ENCODE measurements around the gene BSN. TPM values are rescaled to one million over a fixed set of nuclear protein-coding genes. Genes with fewer than 3 reads are reported as not detected.

The BSN gene
- total RNA-seq, 2 experiments from 2014 or later = 0.08 to 0.11 TPM

DNA sequence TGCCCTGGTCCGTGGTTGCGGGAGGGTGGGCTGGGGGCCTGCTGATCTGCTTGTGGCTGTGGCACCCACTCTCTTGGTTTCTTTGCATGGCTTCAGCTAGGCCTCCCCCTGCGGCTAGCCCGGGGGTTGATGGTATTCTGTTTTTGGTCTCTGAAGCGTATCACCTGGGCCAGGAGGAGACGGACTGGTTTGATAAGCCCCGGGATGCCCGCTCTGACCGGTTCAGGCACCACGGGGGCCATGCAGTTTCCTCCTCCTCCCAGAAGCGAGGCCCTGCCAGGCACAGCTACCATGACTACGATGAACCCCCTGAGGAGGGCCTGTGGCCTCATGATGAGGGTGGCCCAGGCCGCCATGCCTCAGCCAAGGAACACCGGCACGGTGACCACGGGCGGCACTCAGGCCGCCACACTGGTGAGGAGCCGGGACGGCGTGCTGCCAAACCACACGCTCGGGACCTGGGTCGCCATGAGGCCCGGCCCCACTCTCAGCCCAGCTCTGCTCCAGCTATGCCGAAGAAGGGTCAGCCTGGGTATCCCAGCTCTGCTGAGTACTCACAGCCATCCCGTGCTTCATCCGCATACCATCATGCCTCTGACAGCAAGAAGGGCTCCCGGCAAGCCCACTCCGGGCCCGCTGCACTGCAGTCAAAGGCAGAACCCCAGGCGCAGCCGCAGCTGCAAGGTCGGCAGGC lies 108.6 kb downstream of the BSN start:
- no peaks in the 10 kb centered on the region for H3K4me1 Mint-ChIP-seq (ENCODE audit: low read depth)

DNA sequence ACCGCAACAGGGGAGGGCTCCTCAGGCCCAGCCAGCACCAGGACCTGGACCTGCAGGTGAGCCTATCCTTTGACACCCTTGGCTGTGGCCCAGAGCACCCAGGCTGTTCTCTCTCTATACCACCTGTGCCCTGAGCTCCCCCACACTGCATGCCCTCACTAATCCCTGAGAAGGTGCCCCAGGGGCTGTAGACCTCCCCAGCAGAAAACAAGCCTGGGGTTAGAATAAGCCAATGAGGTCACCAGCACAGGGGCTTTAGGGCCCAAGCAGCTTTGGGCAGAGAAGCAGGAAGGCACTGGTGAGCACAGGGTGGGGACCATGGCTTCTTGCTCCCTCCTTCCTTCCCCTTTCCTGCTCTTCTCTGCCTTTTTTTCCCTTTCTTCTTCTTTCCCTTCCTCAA lies 109.6 kb downstream of the BSN start:
- Histone ChIP-seq H3K9me3 (ENCODE audit: control insufficient read depth in 1 of 2, insufficient read depth in 1 of 2, low read length in 2 of 2) (no peaks in the 10 kb centered on the region), H3K4me1 (ENCODE audit: insufficient read depth, low read length) (no peaks in the 10 kb centered on the region), H3K27ac (ENCODE audit: low read depth in 1 of 2, low read length in 2 of 2) (no peak overlapping the region), H3K27me3 (ENCODE audit: control insufficient read depth in 1 of 2, insufficient read depth in 2 of 2, low read length in 2 of 2) (no peaks in the 10 kb centered on the region), H3K4me3 (ENCODE audit: low read length) (no peak overlapping the region), H3K36me3 (ENCODE audit: insufficient read depth, low read length) (no peaks in the 10 kb centered on the region)
- H3K9me3 Mint-ChIP-seq = no peaks in the 10 kb centered on the region
- ChIA-PET POLR2A (no interaction called here), CTCF (no interaction called here)
- ATAC-seq (ENCODE audit: poor library complexity) = no peak
- DNase-seq = no peak
- H3K4me3 Mint-ChIP-seq = no peak overlapping the region
- no peaks in the 10 kb centered on the region for H3K36me3 Mint-ChIP-seq (ENCODE audit: low read depth)
- H3K4me1 Mint-ChIP-seq (ENCODE audit: low read depth) = no peaks in the 10 kb centered on the region
- H3K27ac Mint-ChIP-seq = no peak overlapping the region
- intact Hi-C loops (cut with DNase I, micrococcal nuclease) = no loop called here
- H3K27me3 Mint-ChIP-seq = no peaks in the 10 kb centered on the region
- TF ChIP-seq, protein P1, sequence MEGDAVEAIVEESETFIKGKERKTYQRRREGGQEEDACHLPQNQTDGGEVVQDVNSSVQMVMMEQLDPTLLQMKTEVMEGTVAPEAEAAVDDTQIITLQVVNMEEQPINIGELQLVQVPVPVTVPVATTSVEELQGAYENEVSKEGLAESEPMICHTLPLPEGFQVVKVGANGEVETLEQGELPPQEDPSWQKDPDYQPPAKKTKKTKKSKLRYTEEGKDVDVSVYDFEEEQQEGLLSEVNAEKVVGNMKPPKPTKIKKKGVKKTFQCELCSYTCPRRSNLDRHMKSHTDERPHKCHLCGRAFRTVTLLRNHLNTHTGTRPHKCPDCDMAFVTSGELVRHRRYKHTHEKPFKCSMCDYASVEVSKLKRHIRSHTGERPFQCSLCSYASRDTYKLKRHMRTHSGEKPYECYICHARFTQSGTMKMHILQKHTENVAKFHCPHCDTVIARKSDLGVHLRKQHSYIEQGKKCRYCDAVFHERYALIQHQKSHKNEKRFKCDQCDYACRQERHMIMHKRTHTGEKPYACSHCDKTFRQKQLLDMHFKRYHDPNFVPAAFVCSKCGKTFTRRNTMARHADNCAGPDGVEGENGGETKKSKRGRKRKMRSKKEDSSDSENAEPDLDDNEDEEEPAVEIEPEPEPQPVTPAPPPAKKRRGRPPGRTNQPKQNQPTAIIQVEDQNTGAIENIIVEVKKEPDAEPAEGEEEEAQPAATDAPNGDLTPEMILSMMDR (IDR thresholded peaks at IDR 0.05) = no peak

More for the DNA sequence above, 108.6 kb downstream of the BSN start:
- H3K36me3 ChIP-seq (ENCODE audit: insufficient read depth, low read length) = no peaks in the 10 kb centered on the region
- no peak for ATAC-seq (ENCODE audit: poor library complexity)
- no peaks in the 10 kb centered on the region for H3K9me3 ChIP-seq (ENCODE audit: control insufficient read depth in 1 of 2, insufficient read depth in 1 of 2, low read length in 2 of 2)
- H3K27ac ChIP-seq (ENCODE audit: low read depth in 1 of 2, low read length in 2 of 2) = no peak overlapping the region
- no peak overlapping the region for H3K27ac Mint-ChIP-seq
- H3K36me3 Mint-ChIP-seq (ENCODE audit: low read depth) = no peaks in the 10 kb centered on the region
- H3K27me3 ChIP-seq (ENCODE audit: control insufficient read depth in 1 of 2, insufficient read depth in 2 of 2, low read length in 2 of 2) = no peaks in the 10 kb centered on the region
- no peaks in the 10 kb centered on the region for H3K9me3 Mint-ChIP-seq
- DNase-seq = no peak
- H3K4me1 ChIP-seq (ENCODE audit: insufficient read depth, low read length) = no peaks in the 10 kb centered on the region
- POLR2A ChIA-PET = no interaction called here
- intact Hi-C loops (cut with DNase I, micrococcal nuclease) = no loop called here
- TF ChIP-seq, protein P1 (IDR thresholded peaks at IDR 0.05) = no peak
- H3K27me3 Mint-ChIP-seq = peaks cover 5% of the 10 kb centered on the region
- CTCF ChIA-PET = no interaction called here
- H3K4me3 Mint-ChIP-seq = no peak overlapping the region
- H3K4me3 ChIP-seq (ENCODE audit: low read length) = no peak overlapping the region

DNA sequence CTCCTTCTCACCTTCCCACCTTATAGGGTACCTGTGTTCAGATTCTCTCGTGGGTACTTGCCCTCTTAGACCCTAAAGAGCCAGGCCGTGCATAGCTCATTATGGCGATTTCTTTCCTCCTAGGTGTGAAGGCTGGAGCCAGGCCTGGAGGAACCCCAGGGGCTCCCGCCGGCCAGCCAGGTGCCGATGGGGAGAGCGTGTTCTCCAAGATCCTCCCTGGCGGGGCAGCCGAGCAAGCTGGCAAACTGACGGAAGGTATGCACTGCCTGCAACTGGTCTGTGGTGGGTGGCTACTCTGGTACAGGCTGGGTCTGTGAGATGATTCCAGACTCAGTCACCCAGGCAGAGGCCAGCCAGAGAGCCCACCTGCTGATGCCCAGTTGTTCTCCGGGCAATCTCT lies 110.0 kb downstream of the BSN start:
- H3K27ac Mint-ChIP-seq = no peak overlapping the region
- no peak for ATAC-seq (ENCODE audit: poor library complexity)
- Histone ChIP-seq H3K27me3 (ENCODE audit: control insufficient read depth in 1 of 2, insufficient read depth in 2 of 2, low read length in 2 of 2) (no peaks in the 10 kb centered on the region), H3K4me3 (ENCODE audit: low read length) (no peak overlapping the region), H3K9me3 (ENCODE audit: control insufficient read depth in 1 of 2, insufficient read depth in 1 of 2, low read length in 2 of 2) (no peaks in the 10 kb centered on the region), H3K4me1 (ENCODE audit: insufficient read depth, low read length) (no peaks in the 10 kb centered on the region), H3K36me3 (ENCODE audit: insufficient read depth, low read length) (no peaks in the 10 kb centered on the region), H3K27ac (ENCODE audit: low read depth in 1 of 2, low read length in 2 of 2) (no peak overlapping the region)
- intact Hi-C loops (cut with DNase I, micrococcal nuclease) = no loop called here
- no peaks in the 10 kb centered on the region for H3K9me3 Mint-ChIP-seq
- no peak for DNase-seq
- ChIA-PET POLR2A (no interaction called here), CTCF (no interaction called here)
- H3K27me3 Mint-ChIP-seq = no peaks in the 10 kb centered on the region
- no peaks in the 10 kb centered on the region for H3K36me3 Mint-ChIP-seq (ENCODE audit: low read depth)
- TF ChIP-seq, protein P1 (IDR thresholded peaks at IDR 0.05) = no peak
- no peak overlapping the region for H3K4me3 Mint-ChIP-seq
- H3K4me1 Mint-ChIP-seq (ENCODE audit: low read depth) = no peaks in the 10 kb centered on the region

Data from CD4-positive, alpha-beta T cell (primary cell).